Endodermal cell (in vitro differentiated cells): Measurements from ENCODE around the gene UBA6. TPM values are rescaled to one million over a fixed set of nuclear protein-coding genes. Genes with fewer than 3 reads are reported as not detected.

ENCODE experiments used
- DNase-seq: peaks from one replicate; pipeline ENCODE4 v3.0.0-alpha.2; 2017
- H3K27ac ChIP-seq: 2 replicates; pipeline ENCODE4 v1.5.1; 2013; ENCODE audit warnings: mild to moderate bottlenecking, low read depth, low read length, moderate library complexity
- H3K27me3 ChIP-seq: 2 replicates; pipeline ENCODE4 v1.6.1; 2013; ENCODE audit warnings: mild to moderate bottlenecking, low read length, moderate library complexity; ENCODE audit not compliant: insufficient read depth, control insufficient read depth, poor library complexity, severe bottlenecking
- H3K36me3 ChIP-seq: 2 replicates; pipeline ENCODE4 v1.7.0; 2013; ENCODE audit warnings: mild to moderate bottlenecking, low read length, moderate library complexity; ENCODE audit not compliant: control insufficient read depth, insufficient read depth
- H3K4me1 ChIP-seq: one replicate; pipeline ENCODE4 v1.7.0; 2013; ENCODE audit warnings: low read length; ENCODE audit not compliant: control insufficient read depth, insufficient read depth
- H3K4me3 ChIP-seq: 2 replicates; pipeline ENCODE4 v1.5.1; 2013; ENCODE audit warnings: mild to moderate bottlenecking, low read length, moderate library complexity
- H3K9ac ChIP-seq: 2 replicates; pipeline ENCODE4 v1.6.1; 2013; ENCODE audit warnings: mild to moderate bottlenecking, low read length, moderate library complexity; ENCODE audit not compliant: poor library complexity, severe bottlenecking; ENCODE audit errors: extremely low read depth
- H3K9me3 ChIP-seq: 2 replicates; pipeline ENCODE4 v1.6.1; 2013; ENCODE audit warnings: mild to moderate bottlenecking, low read length, moderate library complexity; ENCODE audit not compliant: control insufficient read depth
- H3K27ac Mint-ChIP-seq: 2 replicates; pipeline ENCODE4 v1.8.0; 2020; ENCODE audit warnings: mixed read lengths
- H3K27me3 Mint-ChIP-seq: 2 replicates; pipeline ENCODE4 v1.8.0; 2021; ENCODE audit warnings: mild to moderate bottlenecking, mixed read lengths; ENCODE audit not compliant: insufficient read depth
- H3K36me3 Mint-ChIP-seq: 2 replicates; pipeline ENCODE4 v1.8.0; 2020; ENCODE audit warnings: low read depth, mixed read lengths
- H3K4me1 Mint-ChIP-seq: 2 replicates; pipeline ENCODE4 v1.8.0; 2020; ENCODE audit warnings: mixed read lengths
- H3K4me3 Mint-ChIP-seq: 2 replicates; pipeline ENCODE4 v1.8.0; 2020; ENCODE audit warnings: mild to moderate bottlenecking, moderate library complexity, mixed read lengths
- H3K9me3 Mint-ChIP-seq: 2 replicates; pipeline ENCODE4 v1.8.0; 2020; ENCODE audit warnings: mild to moderate bottlenecking, mixed read lengths
- CTCF ChIP-seq: fragments of 200-600 bp; sonication (generic); conservative IDR thresholded peaks from 2 replicates; pipeline ENCODE4 v1.5.0; 2021; ENCODE audit warnings: antibody characterized with exemption, mild to moderate bottlenecking
- WGBS, 2 experiments: methylation state at CpG; one replicate each; pipeline versions ENCODE4 v1.1.5 to v1.1.7; 2013; ENCODE audit warnings: missing lambda C conversion rate in 2 of 2, mixed read lengths in 1 of 2; ENCODE audit not compliant: insufficient coverage in 1 of 2, insufficient read length in 1 of 2; 5-methylcytosine and 5-hydroxymethylcytosine counted together
- total RNA-seq, 2 donors: library from RNA; stranded (reverse); fragmentation: NEBNext Ultra II Directional in 1 of 2; extraction: Animal tissue kit (Norgen Biotek cat#: 25700) in 1 of 2; gene quantifications; 2 replicates in 1 of 2; 3 replicates in 1 of 2; pipeline ENCODE4 v1.2.1, GENCODE V29; 2021

Gene UBA6
- total RNA-seq, 2 donors from 2014 or later, result 83.1 to 117 TPM

DNA sequence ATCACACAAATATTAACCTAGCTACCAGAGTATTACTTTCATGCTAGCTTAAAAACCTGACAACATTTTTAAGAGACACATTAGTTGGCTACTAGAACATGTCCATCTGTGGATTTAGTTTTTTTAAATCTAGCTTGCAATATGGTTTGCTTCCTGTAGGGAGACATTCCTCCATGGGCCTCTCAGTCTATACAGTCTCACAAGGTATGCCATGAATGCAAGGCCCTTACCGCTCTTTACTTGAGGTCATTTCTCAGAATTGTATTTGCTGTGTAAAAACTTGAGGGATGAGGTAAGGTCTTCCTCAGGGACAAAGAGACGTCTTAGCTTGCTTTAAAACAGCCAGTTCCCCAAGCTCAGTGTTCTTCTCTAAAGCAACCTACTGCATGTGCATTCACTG is 26.9 kb downstream of the UBA6 start:
- DNase-seq, result no peak
- Histone ChIP-seq H3K4me1 (no peaks in the 10 kb centered on the region), H3K36me3 (peaks cover 91% of the 10 kb centered on the region), H3K27me3 (no peaks in the 10 kb centered on the region), H3K4me3 (no peak overlapping the region), H3K9me3 (peaks cover 7% of the 10 kb centered on the region), H3K9ac (no peak overlapping the region), H3K27ac (no peak overlapping the region)
- Mint-ChIP-seq H3K9me3 (peaks cover 4% of the 10 kb centered on the region), H3K4me3 (no peak overlapping the region), H3K27me3 (no peaks in the 10 kb centered on the region), H3K4me1 (no peaks in the 10 kb centered on the region), H3K36me3 (peaks cover 71% of the 10 kb centered on the region), H3K27ac (peak overlapping the region; percentile 74)
- TF ChIP-seq CTCF, result peak; percentile 44
- WGBS, 2 experiments, result 83% methylated on average over 2 of the region's 2 CpGs; no CpG with 5 or more reads in 1 of the 2 experiments

GRCh38 chr4:67668315-67668714 is 32.6 kb downstream of the UBA6 start:
- Mint-ChIP-seq H3K4me3 (no peak overlapping the region), H3K27me3 (no peaks in the 10 kb centered on the region), H3K27ac (no peak overlapping the region), H3K36me3 (peaks cover 56% of the 10 kb centered on the region), H3K4me1 (no peaks in the 10 kb centered on the region), H3K9me3 (no peaks in the 10 kb centered on the region)
- no peaks in the 10 kb centered on the region for H3K4me1 ChIP-seq
- H3K27ac ChIP-seq, result no peak overlapping the region
- H3K27me3 ChIP-seq, result no peaks in the 10 kb centered on the region
- no peak overlapping the region for H3K9ac ChIP-seq
- 95% methylated on average over 3 of the region's 3 CpGs; no CpG with 5 or more reads in 1 of the 2 experiments for WGBS, 2 experiments
- H3K9me3 ChIP-seq, result peaks cover under 1% of the 10 kb centered on the region
- no peak overlapping the region for H3K4me3 ChIP-seq
- no peak for TF ChIP-seq CTCF
- DNase-seq, result no peak
- H3K36me3 ChIP-seq, result peaks cover 82% of the 10 kb centered on the region

GRCh38 chr4:67660418-67660817 is 40.5 kb downstream of the UBA6 start:
- Mint-ChIP-seq H3K4me3 (no peak overlapping the region), H3K9me3 (peaks cover 29% of the 10 kb centered on the region), H3K4me1 (no peaks in the 10 kb centered on the region), H3K27me3 (no peaks in the 10 kb centered on the region), H3K36me3 (peaks cover 83% of the 10 kb centered on the region), H3K27ac (no peak overlapping the region)
- TF ChIP-seq CTCF, result no peak
- Histone ChIP-seq H3K36me3 (peaks cover 67% of the 10 kb centered on the region), H3K9me3 (peaks cover 43% of the 10 kb centered on the region), H3K27me3 (no peaks in the 10 kb centered on the region), H3K4me3 (no peak overlapping the region), H3K9ac (no peak overlapping the region), H3K27ac (no peak overlapping the region), H3K4me1 (no peaks in the 10 kb centered on the region)
- 96 to 100% methylated on average over 3 to 4 of the region's 4 CpGs for WGBS, 2 experiments
- DNase-seq, result no peak
